PC-9 (cell line): ENCODE results near the gene HCN1. TPM values are rescaled to one million over a fixed set of nuclear protein-coding genes. Genes with fewer than 3 reads are reported as not detected.

Experiments used
- BruUV-seq: library from RNA; stranded (reverse); fragments of 400-500 nt; replicated peaks from 2 replicates; lab custom pipeline; 2021; lab: Mats Ljungman, UMichigan
- CTCF ChIA-PET: fragments of 300-600 bp; sonication (Branson Sonifier 250); formaldehyde crosslinking; loops from one replicate; lab custom pipeline; 2022; ENCODE audit warnings: antibody characterized with exemption; lab: Charles Lee
- POLR2A ChIA-PET: fragments of 300-600 bp; sonication (Branson Sonifier 250); formaldehyde crosslinking; loops from one replicate; lab custom pipeline; 2022; ENCODE audit warnings: antibody characterized with exemption; ENCODE audit not compliant: unreplicated experiment; lab: Charles Lee
- DNase-seq, 2 experiments: peaks; one replicate each; pipeline versions ENCODE4 v3.0.0 to v3.0.0-alpha.2; 2015 to 2022; ENCODE audit warnings: mixed read lengths in 1 of 2
- H2AFZ ChIP-seq: fragments of 200-600 bp; sonication (generic); 2 replicates; pipeline ENCODE4 v1.8.1; 2017; ENCODE audit warnings: antibody characterized with exemption
- H3F3A ChIP-seq: fragments of 200-600 bp; sonication (generic); 2 replicates; pipeline ENCODE4 v1.8.1; 2017; ENCODE audit warnings: antibody characterized with exemption, mild to moderate bottlenecking, low read depth; ENCODE audit not compliant: insufficient read depth
- H3K27ac ChIP-seq: fragments of 200-600 bp; sonication (generic); 2 replicates; pipeline ENCODE4 v1.6.1; 2016; ENCODE audit warnings: mixed run types
- H3K27me3 ChIP-seq: fragments of 200-600 bp; sonication (generic); 2 replicates; pipeline ENCODE4 v1.6.1; 2016; ENCODE audit warnings: low read depth, mixed run types; ENCODE audit not compliant: insufficient read depth
- H3K36me3 ChIP-seq: fragments of 200-600 bp; sonication (generic); 2 replicates; pipeline ENCODE4 v1.6.1; 2016; ENCODE audit warnings: low read depth, mixed run types
- H3K4me1 ChIP-seq: fragments of 200-600 bp; sonication (generic); replicated peaks from 2 replicates; pipeline ENCODE4 v1.6.1; 2016; ENCODE audit warnings: mixed run types; ENCODE audit not compliant: insufficient read depth
- H3K4me2 ChIP-seq: fragments of 200-600 bp; sonication (generic); 2 replicates; pipeline ENCODE4 v1.6.1; 2017; ENCODE audit warnings: mixed run types
- H3K4me3 ChIP-seq: fragments of 200-600 bp; sonication (generic); 2 replicates; pipeline ENCODE4 v1.6.1; 2016; ENCODE audit warnings: mixed run types
- H3K79me2 ChIP-seq: fragments of 200-600 bp; sonication (generic); 2 replicates; pipeline ENCODE4 v1.6.1; 2017; ENCODE audit warnings: low read depth, mixed run types
- H3K9me2 ChIP-seq: fragments of 200-600 bp; sonication (generic); 2 replicates; pipeline ENCODE4 v1.8.1; 2017; ENCODE audit warnings: mild to moderate bottlenecking; ENCODE audit not compliant: insufficient read depth
- H3K9me3 ChIP-seq: fragments of 200-600 bp; sonication (generic); 2 replicates; pipeline ENCODE4 v1.8.1; 2016; ENCODE audit warnings: low read depth; ENCODE audit not compliant: insufficient read depth
- H4K20me1 ChIP-seq: fragments of 200-600 bp; sonication (generic); 2 replicates; pipeline ENCODE4 v1.8.1; 2017; ENCODE audit not compliant: insufficient read depth
- CTCF ChIP-seq: fragments of 200-600 bp; sonication (generic); conservative IDR thresholded peaks from 2 replicates; pipeline ENCODE4 v1.6.1; 2017; ENCODE audit warnings: mixed run types, antibody characterized with exemption, mild to moderate bottlenecking, moderate library complexity
- EZH2 ChIP-seq: fragments of 200-600 bp; sonication (generic); IDR thresholded peaks from 2 replicates; pipeline ENCODE4 v1.8.0; 2017; ENCODE audit warnings: antibody characterized with exemption, low read depth
- intact Hi-C: fragments of 100-400 bp; cut with micrococcal nuclease; formaldehyde crosslinking; loops from one replicate; pipeline ENCODE4 v1.10.0; 2022; ENCODE audit not compliant: unreplicated experiment
- total RNA-seq: library from RNA; stranded (reverse); gene quantifications from 2 replicates; pipeline ENCODE4 v1.2.3, GENCODE V29; 2021

The HCN1 gene
- total RNA-seq, 1 experiment from 2014 or later = not detected

- DNase-seq = peak in 1 of 2 experiments; percentile 49
- no peaks in the 10 kb centered on the region for H3K27me3 ChIP-seq
- no peaks in the 10 kb centered on the region for H3K9me3 ChIP-seq
- no peaks in the 10 kb centered on the region for H4K20me1 ChIP-seq
- H3K27ac ChIP-seq = no peak overlapping the region
- H3K4me1 ChIP-seq = no peaks in the 10 kb centered on the region
- ChIA-PET POLR2A (no interaction called here), CTCF (no interaction called here)
- BruUV-seq = no TSS peak
- intact Hi-C loops = no loop called here
- no peak overlapping the region for H2AFZ ChIP-seq
- no peaks in the 10 kb centered on the region for H3K9me2 ChIP-seq
- TF ChIP-seq EZH2 = no peak
- TF ChIP-seq CTCF = no peak
- H3K4me2 ChIP-seq = no peak overlapping the region
- no peaks in the 10 kb centered on the region for H3K36me3 ChIP-seq
- no peak overlapping the region for H3K4me3 ChIP-seq
- no peaks in the 10 kb centered on the region for H3K79me2 ChIP-seq
- H3F3A ChIP-seq = no peaks in the 10 kb centered on the region
Measured at GRCh38 chr5:45578270-45578669, 117.9 kb downstream of the HCN1 start.

- H3K79me2 ChIP-seq = no peaks in the 10 kb centered on the region
- H2AFZ ChIP-seq = no peak overlapping the region
- H3K9me3 ChIP-seq = no peaks in the 10 kb centered on the region
- intact Hi-C loops = no loop called here
- no peaks in the 10 kb centered on the region for H4K20me1 ChIP-seq
- BruUV-seq = no TSS peak
- POLR2A ChIA-PET = no interaction called here
- H3K27ac ChIP-seq = no peak overlapping the region
- H3K9me2 ChIP-seq = no peaks in the 10 kb centered on the region
- no peaks in the 10 kb centered on the region for H3K27me3 ChIP-seq
- H3F3A ChIP-seq = no peaks in the 10 kb centered on the region
- CTCF ChIA-PET = no interaction called here
- H3K36me3 ChIP-seq = no peaks in the 10 kb centered on the region
- H3K4me2 ChIP-seq = no peak overlapping the region
- no peaks in the 10 kb centered on the region for H3K4me1 ChIP-seq
- no peak overlapping the region for H3K4me3 ChIP-seq
- no peak for TF ChIP-seq CTCF
- TF ChIP-seq EZH2 = no peak
- DNase-seq = no peak
Measured at GRCh38 chr5:45568813-45569212, 127.4 kb downstream of the HCN1 start.

- Histone ChIP-seq H4K20me1 (no peaks in the 10 kb centered on the region; the same call in 1 of the 2 replicates), H3K79me2 (no peaks in the 10 kb centered on the region), H3K4me3 (no peak overlapping the region), H3K9me3 (no peaks in the 10 kb centered on the region), H3K9me2 (0 out of 2 replicates have a peak, but pooled peaks cover 4% of the 10 kb centered on the region), H3K36me3 (no peaks in the 10 kb centered on the region), H3K27me3 (no peaks in the 10 kb centered on the region), H3K4me2 (no peak overlapping the region), H3F3A (no peaks in the 10 kb centered on the region), H2AFZ (no peak overlapping the region), H3K27ac (no peak overlapping the region), H3K4me1 (no peaks in the 10 kb centered on the region)
- ChIA-PET POLR2A (no interaction called here), CTCF (no interaction called here)
- no peak for DNase-seq
- intact Hi-C loops = no loop called here
- TF ChIP-seq EZH2 = no peak
- no peak for TF ChIP-seq CTCF
- no TSS peak for BruUV-seq
Measured at GRCh38 chr5:45542421-45542820, 153.8 kb downstream of the HCN1 start.
